Activated gamma-delta T cell treated with anti-CD3 and anti-CD28 coated beads, Interleukin-2, amount 50 U/mL, for 16 hours (primary cell): Measurements from ENCODE around the gene USP17L11.
"Not testable (repeated sequence)": the region's sequence is repeated elsewhere in the genome, so short reads cannot be mapped to it uniquely, and the experiment has no call there.

ENCODE experiments used
- DNase-seq: peaks from one replicate; pipeline ENCODE4 v3.0.0-alpha.2; 2020; ENCODE audit warnings: low read depth

The USP17L11 gene, protein sequence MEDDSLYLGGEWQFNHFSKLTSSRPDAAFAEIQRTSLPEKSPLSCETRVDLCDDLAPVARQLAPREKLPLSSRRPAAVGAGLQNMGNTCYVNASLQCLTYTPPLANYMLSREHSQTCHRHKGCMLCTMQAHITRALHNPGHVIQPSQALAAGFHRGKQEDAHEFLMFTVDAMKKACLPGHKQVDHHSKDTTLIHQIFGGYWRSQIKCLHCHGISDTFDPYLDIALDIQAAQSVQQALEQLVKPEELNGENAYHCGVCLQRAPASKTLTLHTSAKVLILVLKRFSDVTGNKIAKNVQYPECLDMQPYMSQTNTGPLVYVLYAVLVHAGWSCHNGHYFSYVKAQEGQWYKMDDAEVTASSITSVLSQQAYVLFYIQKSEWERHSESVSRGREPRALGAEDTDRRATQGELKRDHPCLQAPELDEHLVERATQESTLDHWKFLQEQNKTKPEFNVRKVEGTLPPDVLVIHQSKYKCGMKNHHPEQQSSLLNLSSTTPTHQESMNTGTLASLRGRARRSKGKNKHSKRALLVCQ

DNA sequence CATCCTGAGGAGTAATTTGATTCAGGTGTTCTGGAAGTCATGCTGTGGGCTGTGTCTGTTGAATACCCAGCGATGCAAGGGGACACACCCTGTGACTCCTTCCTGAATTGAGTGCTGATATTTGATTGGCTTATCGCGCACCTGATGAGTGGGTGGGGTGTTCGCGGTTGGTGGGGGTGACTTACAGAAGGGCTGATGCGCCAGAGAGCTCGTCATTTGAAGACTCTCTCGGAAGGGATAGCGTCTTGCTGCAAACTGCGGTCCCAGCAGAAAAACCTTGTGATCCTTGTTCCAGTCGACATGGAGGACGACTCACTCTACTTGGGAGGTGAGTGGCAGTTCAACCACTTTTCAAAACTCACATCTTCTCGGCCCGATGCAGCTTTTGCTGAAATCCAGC lies at the start of gene USP17L11:
TSS of gene USP17L11 (plus strand) at position 301 of the 400 bp plus-strand sequence. CDS start at position 301, 0 bp downstream.
- not testable (repeated sequence) for DNase-seq

GRCh38 chr4:9165990-9166389 lies 49.2 kb upstream of the USP17L11 start:
- DNase-seq = not testable (repeated sequence)

DNA sequence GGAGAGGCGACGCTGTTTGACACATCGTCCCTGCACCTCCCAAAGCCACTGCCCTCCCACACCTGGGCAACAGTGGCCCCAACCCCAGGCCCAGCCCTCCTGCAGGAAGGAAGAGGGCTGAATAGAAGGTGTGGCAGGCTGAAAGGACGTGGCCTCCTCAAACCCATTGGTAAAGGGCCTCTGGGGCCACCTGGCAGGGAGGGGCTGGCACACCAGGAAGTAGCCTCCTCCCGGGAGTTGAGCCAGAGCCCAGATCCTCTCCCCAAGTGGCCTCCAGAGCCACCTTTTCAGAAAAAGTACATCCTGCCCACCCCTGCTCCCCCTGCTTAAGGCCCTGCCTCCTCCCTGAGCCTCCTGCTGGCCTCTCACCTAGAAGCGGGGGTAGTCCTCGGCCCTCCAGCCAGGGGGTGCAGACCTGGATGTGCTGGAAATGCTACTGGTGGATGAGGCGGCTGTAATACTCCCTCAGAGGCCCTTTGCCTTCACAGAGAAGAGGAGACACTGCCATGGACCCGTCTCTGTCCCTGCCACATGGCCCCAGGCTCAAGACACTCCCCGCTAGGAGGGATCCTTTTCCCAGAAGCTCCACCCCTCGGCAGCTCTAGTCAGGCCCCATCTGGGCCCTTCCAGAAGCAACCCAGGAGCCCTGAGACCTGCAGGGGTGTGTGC lies 45.3 kb upstream of the USP17L11 start, which contains the start of gene FAM90A26:
TSS of gene FAM90A26 (plus strand) at position 619 of the 669 bp plus-strand sequence. CDS start 2,764 bp downstream, outside the sequence.
- DNase-seq = not testable (repeated sequence)

DNA sequence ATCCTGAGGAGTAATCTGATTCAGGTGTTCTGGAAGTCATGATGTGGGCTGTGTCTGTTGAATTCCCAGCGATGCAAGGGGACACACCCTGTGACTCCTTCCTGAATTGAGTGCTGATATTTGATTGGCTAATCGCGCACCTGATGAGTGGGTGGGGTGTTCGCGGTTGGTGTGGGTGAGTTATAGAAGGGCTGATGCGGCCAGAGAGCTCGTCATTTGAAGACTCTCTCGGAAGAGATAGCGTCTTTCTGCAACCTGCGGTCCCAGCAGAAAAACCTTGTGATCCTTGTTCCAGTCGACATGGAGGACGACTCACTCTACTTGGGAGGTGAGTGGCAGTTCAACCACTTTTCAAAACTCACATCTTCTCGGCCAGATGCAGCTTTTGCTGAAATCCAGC lies 4.8 kb upstream of the USP17L11 start, which contains the start of gene USP17L10:
TSS of gene USP17L10 (plus strand) at position 301 of the 400 bp plus-strand sequence. CDS start at position 301, 0 bp downstream.
- not testable (repeated sequence) for DNase-seq

- not testable (repeated sequence) for DNase-seq
These were observed 504 bp upstream of the USP17L11 start for GRCh38 chr4:9214701-9215100.

DNA sequence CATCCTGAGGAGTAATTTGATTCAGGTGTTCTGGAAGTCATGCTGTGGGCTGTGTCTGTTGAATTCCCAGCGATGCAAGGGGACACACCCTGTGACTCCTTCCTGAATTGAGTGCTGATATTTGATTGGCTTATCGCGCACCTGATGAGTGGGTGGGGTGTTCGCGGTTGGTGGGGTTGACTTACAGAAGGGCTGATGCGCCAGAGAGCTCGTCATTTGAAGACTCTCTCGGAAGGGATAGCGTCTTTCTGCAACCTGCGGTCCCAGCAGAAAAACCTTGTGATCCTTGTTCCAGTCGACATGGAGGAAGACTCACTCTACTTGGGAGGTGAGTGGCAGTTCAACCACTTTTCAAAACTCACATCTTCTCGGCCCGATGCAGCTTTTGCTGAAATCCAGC lies 4.6 kb downstream of the USP17L11 start, which contains the start of gene USP17L12:
TSS of gene USP17L12 (plus strand) at position 301 of the 400 bp plus-strand sequence. CDS start at position 301, 0 bp downstream.
- DNase-seq = not testable (repeated sequence)

GRCh38 chr4:9224596-9224995 lies 9.4 kb downstream of the USP17L11 start, which contains the start of gene USP17L13:
USP17L13 (plus strand) TSS chr4:9224896; CDS start chr4:9224896, 0 bp downstream.
- not testable (repeated sequence) for DNase-seq

DNA sequence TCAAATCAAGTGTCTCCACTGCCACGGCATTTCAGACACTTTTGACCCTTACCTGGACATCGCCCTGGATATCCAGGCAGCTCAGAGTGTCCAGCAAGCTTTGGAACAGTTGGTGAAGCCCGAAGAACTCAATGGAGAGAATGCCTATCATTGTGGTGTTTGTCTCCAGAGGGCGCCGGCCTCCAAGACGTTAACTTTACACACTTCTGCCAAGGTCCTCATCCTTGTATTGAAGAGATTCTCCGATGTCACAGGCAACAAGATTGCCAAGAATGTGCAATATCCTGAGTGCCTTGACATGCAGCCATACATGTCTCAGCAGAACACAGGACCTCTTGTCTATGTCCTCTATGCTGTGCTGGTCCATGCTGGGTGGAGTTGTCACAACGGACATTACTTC lies 15.0 kb downstream of the USP17L11 start:
- not testable (repeated sequence) for DNase-seq

DNA sequence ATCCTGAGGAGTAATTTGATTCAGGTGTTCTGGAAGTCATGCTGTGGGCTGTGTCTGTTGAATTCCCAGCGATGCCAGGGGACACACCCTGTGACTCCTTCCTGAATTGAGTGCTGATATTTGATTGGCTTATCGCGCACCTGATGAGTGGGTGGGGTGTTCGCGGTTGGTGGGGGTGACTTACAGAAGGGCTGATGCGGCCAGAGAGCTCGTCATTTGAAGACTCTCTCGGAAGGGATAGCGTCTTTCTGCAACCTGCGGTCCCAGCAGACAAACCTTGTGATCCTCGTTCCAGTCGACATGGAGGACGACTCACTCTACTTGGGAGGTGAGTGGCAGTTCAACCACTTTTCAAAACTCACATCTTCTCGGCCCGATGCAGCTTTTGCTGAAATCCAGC lies 18.9 kb downstream of the USP17L11 start, which contains the start of gene USP17L15:
TSS of gene USP17L15 (plus strand) at position 301 of the 400 bp plus-strand sequence. CDS start at position 301, 0 bp downstream.
- DNase-seq = not testable (repeated sequence)

GRCh38 chr4:9238461-9238860 lies 23.3 kb downstream of the USP17L11 start:
- not testable (repeated sequence) for DNase-seq

DNA sequence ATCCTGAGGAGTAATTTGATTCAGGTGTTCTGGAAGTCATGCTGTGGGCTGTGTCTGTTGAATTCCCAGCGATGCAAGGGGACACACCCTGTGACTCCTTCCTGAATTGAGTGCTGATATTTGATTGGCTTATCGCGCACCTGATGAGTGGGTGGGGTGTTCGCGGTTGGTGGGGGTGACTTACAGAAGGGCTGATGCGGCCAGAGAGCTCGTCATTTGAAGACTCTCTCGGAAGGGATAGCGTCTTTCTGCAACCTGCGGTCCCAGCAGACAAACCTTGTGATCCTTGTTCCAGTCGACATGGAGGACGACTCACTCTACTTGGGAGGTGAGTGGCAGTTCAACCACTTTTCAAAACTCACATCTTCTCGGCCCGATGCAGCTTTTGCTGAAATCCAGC lies 28.4 kb downstream of the USP17L11 start, which contains the start of gene USP17L17:
TSS of gene USP17L17 (plus strand) at position 301 of the 400 bp plus-strand sequence. CDS start at position 301, 0 bp downstream.
- not testable (repeated sequence) for DNase-seq

- not testable (repeated sequence) for DNase-seq
These were observed 32.9 kb downstream of the USP17L11 start, which contains the start of gene USP17L18 for GRCh38 chr4:9247953-9248680. USP17L18 (plus strand) TSS chr4:9248630; CDS start chr4:9248630, 0 bp downstream.

- not testable (repeated sequence) for DNase-seq
These were observed 37.9 kb downstream of the USP17L11 start, which contains the start of gene USP17L19 for GRCh38 chr4:9253078-9253477. USP17L19 (plus strand) TSS chr4:9253378; CDS start chr4:9253378, 0 bp downstream.

DNA sequence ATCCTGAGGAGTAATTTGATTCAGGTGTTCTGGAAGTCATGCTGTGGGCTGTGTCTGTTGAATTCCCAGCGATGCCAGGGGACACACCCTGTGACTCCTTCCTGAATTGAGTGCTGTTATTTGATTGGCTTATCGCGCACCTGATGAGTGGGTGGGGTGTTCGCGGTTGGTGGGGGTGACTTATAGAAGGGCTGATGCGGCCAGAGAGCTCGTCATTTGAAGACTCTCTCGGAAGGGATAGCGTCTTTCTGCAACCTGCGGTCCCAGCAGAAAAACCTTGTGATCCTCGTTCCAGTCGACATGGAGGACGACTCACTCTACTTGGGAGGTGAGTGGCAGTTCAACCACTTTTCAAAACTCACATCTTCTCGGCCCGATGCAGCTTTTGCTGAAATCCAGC lies 42.6 kb downstream of the USP17L11 start, which contains the start of gene USP17L20:
TSS of gene USP17L20 (plus strand) at position 301 of the 400 bp plus-strand sequence. CDS start at position 301, 0 bp downstream.
- DNase-seq = not testable (repeated sequence)

DNA sequence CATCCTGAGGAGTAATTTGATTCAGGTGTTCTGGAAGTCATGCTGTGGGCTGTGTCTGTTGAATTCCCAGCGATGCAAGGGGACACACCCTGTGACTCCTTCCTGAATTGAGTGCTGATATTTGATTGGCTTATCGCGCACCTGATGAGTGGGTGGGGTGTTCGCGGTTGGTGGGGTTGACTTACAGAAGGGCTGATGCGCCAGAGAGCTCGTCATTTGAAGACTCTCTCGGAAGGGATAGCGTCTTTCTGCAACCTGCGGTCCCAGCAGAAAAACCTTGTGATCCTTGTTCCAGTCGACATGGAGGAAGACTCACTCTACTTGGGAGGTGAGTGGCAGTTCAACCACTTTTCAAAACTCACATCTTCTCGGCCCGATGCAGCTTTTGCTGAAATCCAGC lies 47.4 kb downstream of the USP17L11 start, which contains the start of gene USP17L21:
TSS of gene USP17L21 (plus strand) at position 301 of the 400 bp plus-strand sequence. CDS start at position 301, 0 bp downstream.
- DNase-seq = not testable (repeated sequence)
